Smooth muscle cell (in vitro differentiated cells): ENCODE results near the gene LPAR3. TPM values are rescaled to one million over a fixed set of nuclear protein-coding genes. Genes with fewer than 3 reads are reported as not detected.

Experiments used
- DNase-seq: peaks from one replicate; lab custom pipeline; 2025; ENCODE audit not compliant: unreplicated experiment; lab: John Stamatoyannopoulos, UW
- H2AFZ ChIP-seq: fragments of 200-600 bp; sonication (generic); 2 replicates; pipeline ENCODE4 v1.6.0; 2016; ENCODE audit warnings: antibody characterized with exemption, low read depth, mild to moderate bottlenecking
- H3F3A ChIP-seq: fragments of 200-600 bp; sonication (generic); 2 replicates; pipeline ENCODE4 v1.6.0; 2017; ENCODE audit warnings: antibody characterized with exemption, low read depth
- H3K27ac ChIP-seq: fragments of 200-600 bp; sonication (generic); 2 replicates; pipeline ENCODE4 v1.5.1; 2016; ENCODE audit warnings: low read depth, mild to moderate bottlenecking
- H3K27me3 ChIP-seq: fragments of 200-600 bp; sonication (generic); 2 replicates; pipeline ENCODE4 v1.6.1; 2016; ENCODE audit warnings: low read depth, mild to moderate bottlenecking
- H3K36me3 ChIP-seq: fragments of 200-600 bp; sonication (generic); 2 replicates; pipeline ENCODE4 v1.5.1; 2016; ENCODE audit warnings: low read depth
- H3K4me1 ChIP-seq: fragments of 200-600 bp; sonication (generic); 2 replicates; pipeline ENCODE4 v1.5.1; 2016; ENCODE audit warnings: low read depth
- H3K4me2 ChIP-seq: fragments of 200-600 bp; sonication (generic); 2 replicates; pipeline ENCODE4 v1.6.0; 2016; ENCODE audit warnings: mild to moderate bottlenecking
- H3K4me3 ChIP-seq: fragments of 200-600 bp; sonication (generic); 2 replicates; pipeline ENCODE4 v1.5.1; 2016; ENCODE audit warnings: mild to moderate bottlenecking
- H3K79me2 ChIP-seq: fragments of 200-600 bp; sonication (generic); 2 replicates; pipeline ENCODE4 v1.6.0; 2016; ENCODE audit warnings: low read depth, mild to moderate bottlenecking
- H3K9ac ChIP-seq: fragments of 200-600 bp; sonication (generic); 2 replicates; pipeline ENCODE4 v1.6.0; 2016; ENCODE audit warnings: low read depth
- H3K9me3 ChIP-seq: fragments of 200-600 bp; sonication (generic); replicated peaks from 2 replicates; pipeline ENCODE4 v1.5.1; 2016; ENCODE audit warnings: low read depth
- H4K20me1 ChIP-seq: fragments of 200-600 bp; sonication (generic); 2 replicates; pipeline ENCODE4 v1.6.0; 2016; ENCODE audit warnings: low read depth
- WGBS: methylation state at CpG from one replicate; pipeline ENCODE4 v1.1.7; 2016; ENCODE audit warnings: low lambda C conversion rate; 5-methylcytosine and 5-hydroxymethylcytosine counted together
- polyA plus RNA-seq: library from polyadenylated mRNA; unstranded; fragments of >200 nt; fragmentation: Nextera tagmentation; extraction: Ambion mirVana; gene quantifications from 2 replicates; pipeline ENCODE4 v1.2.1, GENCODE V29; 2016
- total RNA-seq: library from RNA; depleted of rRNA; stranded (reverse); fragments of >200 nt; gene quantifications from 2 replicates; pipeline ENCODE4 v1.2.3, GENCODE V29; 2014
- TF ChIP-seq, protein P1 (sequence below): fragments of 200-600 bp; sonication (generic); IDR thresholded peaks from 2 replicates; pipeline ENCODE4 v1.5.1; 2017; ENCODE audit warnings: borderline replicate concordance, mild to moderate bottlenecking, antibody characterized with exemption; ENCODE audit not compliant: insufficient read depth, poor library complexity, severe bottlenecking

LPAR3 gene
- total and polyA plus RNA-seq, 2 experiments from 2014 or later: 0.78 to 0.94 TPM

DNA sequence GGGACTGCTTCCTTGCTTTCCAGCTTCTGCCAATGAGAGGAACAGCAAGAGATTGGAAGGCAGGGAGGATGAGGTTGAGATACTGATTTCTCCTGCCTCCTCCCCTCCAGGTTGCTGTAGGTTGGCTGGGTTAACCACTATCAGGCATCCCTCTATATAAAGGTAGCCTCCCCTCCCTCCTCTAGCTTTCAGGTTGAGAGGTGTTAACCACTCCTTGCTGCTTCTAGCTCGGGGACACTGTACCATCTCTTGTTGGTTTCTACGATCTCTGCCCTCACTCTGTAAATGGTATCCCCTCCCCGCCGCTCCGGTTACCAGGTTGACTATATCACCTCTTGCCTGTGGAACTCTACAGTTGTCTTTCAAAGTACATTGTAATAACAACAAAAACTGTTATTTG lies 16.7 kb downstream of the LPAR3 start:
- Histone ChIP-seq H3K4me1 (no peaks in the 10 kb centered on the region), H3K9ac (no peak overlapping the region), H3K4me2 (no peak overlapping the region), H3K36me3 (no peaks in the 10 kb centered on the region), H2AFZ (no peak overlapping the region), H3K27me3 (no peaks in the 10 kb centered on the region), H3F3A (no peaks in the 10 kb centered on the region), H3K79me2 (no peaks in the 10 kb centered on the region), H3K27ac (no peak overlapping the region), H4K20me1 (no peaks in the 10 kb centered on the region), H3K9me3 (no peaks in the 10 kb centered on the region), H3K4me3 (no peak overlapping the region)
- DNase-seq: no peak
- WGBS: 95% methylated on average over 5 of the region's 5 CpGs
- TF ChIP-seq, protein P1, sequence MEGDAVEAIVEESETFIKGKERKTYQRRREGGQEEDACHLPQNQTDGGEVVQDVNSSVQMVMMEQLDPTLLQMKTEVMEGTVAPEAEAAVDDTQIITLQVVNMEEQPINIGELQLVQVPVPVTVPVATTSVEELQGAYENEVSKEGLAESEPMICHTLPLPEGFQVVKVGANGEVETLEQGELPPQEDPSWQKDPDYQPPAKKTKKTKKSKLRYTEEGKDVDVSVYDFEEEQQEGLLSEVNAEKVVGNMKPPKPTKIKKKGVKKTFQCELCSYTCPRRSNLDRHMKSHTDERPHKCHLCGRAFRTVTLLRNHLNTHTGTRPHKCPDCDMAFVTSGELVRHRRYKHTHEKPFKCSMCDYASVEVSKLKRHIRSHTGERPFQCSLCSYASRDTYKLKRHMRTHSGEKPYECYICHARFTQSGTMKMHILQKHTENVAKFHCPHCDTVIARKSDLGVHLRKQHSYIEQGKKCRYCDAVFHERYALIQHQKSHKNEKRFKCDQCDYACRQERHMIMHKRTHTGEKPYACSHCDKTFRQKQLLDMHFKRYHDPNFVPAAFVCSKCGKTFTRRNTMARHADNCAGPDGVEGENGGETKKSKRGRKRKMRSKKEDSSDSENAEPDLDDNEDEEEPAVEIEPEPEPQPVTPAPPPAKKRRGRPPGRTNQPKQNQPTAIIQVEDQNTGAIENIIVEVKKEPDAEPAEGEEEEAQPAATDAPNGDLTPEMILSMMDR: no peak

GRCh38 chr1:84873366-84873765 lies 19.6 kb downstream of the LPAR3 start:
- Histone ChIP-seq H3K9me3 (no peaks in the 10 kb centered on the region), H3K36me3 (no peaks in the 10 kb centered on the region), H4K20me1 (no peaks in the 10 kb centered on the region), H3K4me1 (no peaks in the 10 kb centered on the region), H3K79me2 (no peaks in the 10 kb centered on the region), H3F3A (no peaks in the 10 kb centered on the region), H3K4me2 (no peak overlapping the region), H3K9ac (no peak overlapping the region), H3K27ac (no peak overlapping the region), H3K4me3 (no peak overlapping the region), H3K27me3 (no peaks in the 10 kb centered on the region), H2AFZ (no peak overlapping the region)
- DNase-seq: no peak
- TF ChIP-seq, protein P1: no peak
- WGBS: 90% methylated on average over 2 of the region's 2 CpGs

DNA sequence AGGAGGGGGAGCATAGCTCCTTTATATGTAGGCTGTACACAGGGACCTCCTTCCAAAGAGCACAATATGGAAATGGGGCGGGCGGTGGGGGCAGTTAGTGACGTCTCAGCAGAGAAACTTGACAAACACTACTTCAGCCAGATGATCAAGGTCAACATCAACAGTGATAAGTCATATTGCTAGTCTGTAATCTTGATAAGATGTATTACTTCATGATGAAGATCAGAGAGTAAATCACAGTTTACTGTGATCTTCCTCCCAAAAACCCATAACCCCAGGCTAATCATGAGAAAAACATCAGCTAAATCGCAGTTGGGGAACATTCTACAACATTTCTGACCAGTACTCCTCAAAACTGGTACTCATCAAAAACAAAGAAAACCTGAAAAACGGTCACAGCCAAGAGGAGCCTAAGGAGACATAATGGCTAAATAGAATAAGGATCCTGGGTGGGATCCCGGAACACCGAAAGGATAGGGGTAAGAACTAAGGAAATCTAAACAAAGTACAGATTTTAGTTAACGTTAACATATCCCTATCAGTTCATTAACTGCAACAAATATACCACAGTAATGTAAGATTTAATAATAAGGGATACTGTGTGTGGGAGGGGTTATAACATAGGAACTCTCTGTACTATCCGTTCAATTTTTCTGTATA lies 20.2 kb downstream of the LPAR3 start:
- Histone ChIP-seq H3K4me1 (no peaks in the 10 kb centered on the region), H3K27me3 (no peaks in the 10 kb centered on the region), H3K4me3 (no peak overlapping the region), H3F3A (no peaks in the 10 kb centered on the region), H4K20me1 (no peaks in the 10 kb centered on the region), H3K27ac (no peak overlapping the region), H3K4me2 (no peak overlapping the region), H3K36me3 (no peaks in the 10 kb centered on the region), H3K9ac (no peak overlapping the region), H3K9me3 (no peaks in the 10 kb centered on the region), H2AFZ (no peak overlapping the region), H3K79me2 (no peaks in the 10 kb centered on the region)
- 90% methylated on average over 9 of the region's 9 CpGs for WGBS
- TF ChIP-seq, protein P1: no peak
- DNase-seq: no peak

- H3K9ac ChIP-seq: no peak overlapping the region
- no peaks in the 10 kb centered on the region for H3K36me3 ChIP-seq
- H3K79me2 ChIP-seq: no peaks in the 10 kb centered on the region
- TF ChIP-seq, protein P1: no peak
- no peak for DNase-seq
- no peaks in the 10 kb centered on the region for H3K4me1 ChIP-seq
- no peaks in the 10 kb centered on the region for H3K9me3 ChIP-seq
- H3K4me3 ChIP-seq: no peak overlapping the region
- no peaks in the 10 kb centered on the region for H3F3A ChIP-seq
- H3K4me2 ChIP-seq: no peak overlapping the region
- H2AFZ ChIP-seq: no peak overlapping the region
- H3K27ac ChIP-seq: no peak overlapping the region
- H4K20me1 ChIP-seq: no peaks in the 10 kb centered on the region
- H3K27me3 ChIP-seq: no peaks in the 10 kb centered on the region
These were observed 21.8 kb downstream of the LPAR3 start for GRCh38 chr1:84871181-84871580.
